ACC112 (cell line): ENCODE measurements around the gene MDP1.
A peak's percentile ranks its signal among the peaks of the same experiment; 100 is the strongest.
"Not testable (repeated sequence)": the region's sequence is repeated elsewhere in the genome, so short reads cannot be mapped to it uniquely, and the experiment has no call there.

Source experiments
- H2AFZ ChIP-seq: fragments of 200-600 bp; sonication (generic); one replicate; pipeline ENCODE4 v1.6.0; 2017; ENCODE audit warnings: antibody characterized with exemption, low read length; ENCODE audit not compliant: unreplicated experiment
- H3K27ac ChIP-seq: fragments of 200-600 bp; sonication (generic); 2 replicates; pipeline ENCODE4 v1.5.1; 2014; ENCODE audit warnings: low read depth, mild to moderate bottlenecking, antibody characterized with exemption, low read length, moderate library complexity
- H3K27me3 ChIP-seq: fragments of 200-600 bp; sonication (generic); 2 replicates; pipeline ENCODE4 v1.6.1; 2014; ENCODE audit warnings: mild to moderate bottlenecking, antibody characterized with exemption, low read length, moderate library complexity, mixed read lengths; ENCODE audit not compliant: insufficient read depth
- H3K36me3 ChIP-seq: fragments of 200-600 bp; sonication (generic); 2 replicates; pipeline ENCODE4 v1.6.1; 2016; ENCODE audit warnings: mild to moderate bottlenecking, antibody characterized with exemption, low read length, moderate library complexity, mixed read lengths; ENCODE audit not compliant: insufficient read depth
- H3K4me1 ChIP-seq: fragments of 200-600 bp; sonication (generic); one replicate; pipeline ENCODE4 v1.6.1; 2016; ENCODE audit warnings: low read length, mixed read lengths; ENCODE audit not compliant: insufficient read depth, unreplicated experiment, control insufficient read depth
- H3K4me3 ChIP-seq: fragments of 200-600 bp; sonication (generic); 2 replicates; pipeline ENCODE4 v1.5.1; 2014; ENCODE audit warnings: mild to moderate bottlenecking, low read depth, low read length
- H3K79me2 ChIP-seq: fragments of 200-600 bp; sonication (generic); one replicate; pipeline ENCODE4 v1.6.0; 2016; ENCODE audit warnings: low read length; ENCODE audit not compliant: control insufficient read depth, unreplicated experiment, insufficient read depth

Gene MDP1

GRCh38 chr14:24226473-24226872 is 10.6 kb upstream of the MDP1 start:
- Histone ChIP-seq H3K27me3 (no peaks in the 10 kb centered on the region), H3K27ac (0 out of 2 replicates have a peak overlapping the region, but pooled peaks have one; percentile 16), H3K79me2 (peaks cover 75% of the 10 kb centered on the region), H3K36me3 (peaks cover 8% of the 10 kb centered on the region; the same call in 1 of the 2 replicates), H3K4me3 (no peak overlapping the region), H3K4me1 (peaks cover 34% of the 10 kb centered on the region), H2AFZ (no peak overlapping the region)

DNA sequence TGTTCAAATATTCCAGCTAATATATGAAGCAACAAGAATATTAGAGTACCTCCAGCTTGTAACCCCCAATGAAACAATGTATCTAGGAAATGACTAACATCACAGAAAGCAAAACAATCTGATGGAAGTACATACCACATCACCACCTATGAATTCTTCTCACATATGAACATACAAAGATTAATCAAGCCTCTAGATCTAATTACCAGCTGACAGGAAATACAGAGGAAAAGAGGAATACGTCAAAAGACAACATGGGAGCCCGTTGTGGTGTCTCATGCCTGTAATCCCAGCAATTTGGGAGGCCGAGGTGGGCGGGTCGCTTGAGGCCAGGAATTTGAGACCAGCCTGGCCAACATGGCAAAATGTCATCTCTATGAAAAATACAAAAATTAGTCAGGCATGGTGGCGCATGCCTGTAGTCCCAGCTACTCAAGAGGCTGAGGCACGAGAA is 8.8 kb upstream of the MDP1 start:
- H3K4me3 ChIP-seq, result peak overlapping the region; percentile 15; the same call in 1 of the 2 replicates
- peaks cover 27% of the 10 kb centered on the region for H3K4me1 ChIP-seq
- H3K79me2 ChIP-seq, result peaks cover 76% of the 10 kb centered on the region
- H3K36me3 ChIP-seq, result peaks cover 8% of the 10 kb centered on the region; the same call in 1 of the 2 replicates
- H3K27me3 ChIP-seq, result no peaks in the 10 kb centered on the region
- peak overlapping the region; percentile 80 for H3K27ac ChIP-seq
- H2AFZ ChIP-seq, result peak overlapping the region; percentile 0

DNA sequence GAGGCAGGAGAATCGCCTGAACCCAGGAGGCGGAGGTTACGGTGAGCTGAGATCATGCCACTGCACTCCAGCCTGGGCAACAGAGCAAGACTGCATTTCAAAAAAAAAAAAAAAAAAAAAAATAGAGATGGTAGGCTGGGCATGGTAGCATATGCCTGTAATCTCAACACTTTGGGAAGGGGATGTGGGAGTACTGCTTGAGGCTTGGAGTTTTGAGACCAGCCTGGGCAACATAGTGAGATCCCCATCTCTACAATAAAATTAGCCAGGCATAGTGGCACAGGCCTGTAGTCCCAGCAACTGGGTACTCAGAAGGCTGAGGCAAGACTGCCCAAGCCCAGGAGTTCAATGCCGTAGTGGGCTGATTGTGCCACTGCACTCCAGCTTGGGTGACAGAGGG is 7.1 kb upstream of the MDP1 start:
- not testable (repeated sequence) for H3K27me3 ChIP-seq, H3K4me3 ChIP-seq, H3K27ac ChIP-seq, H3K36me3 ChIP-seq, H2AFZ ChIP-seq
- Histone ChIP-seq H3K4me1 (peaks cover 27% of the 10 kb centered on the region), H3K79me2 (peaks cover 65% of the 10 kb centered on the region)

DNA sequence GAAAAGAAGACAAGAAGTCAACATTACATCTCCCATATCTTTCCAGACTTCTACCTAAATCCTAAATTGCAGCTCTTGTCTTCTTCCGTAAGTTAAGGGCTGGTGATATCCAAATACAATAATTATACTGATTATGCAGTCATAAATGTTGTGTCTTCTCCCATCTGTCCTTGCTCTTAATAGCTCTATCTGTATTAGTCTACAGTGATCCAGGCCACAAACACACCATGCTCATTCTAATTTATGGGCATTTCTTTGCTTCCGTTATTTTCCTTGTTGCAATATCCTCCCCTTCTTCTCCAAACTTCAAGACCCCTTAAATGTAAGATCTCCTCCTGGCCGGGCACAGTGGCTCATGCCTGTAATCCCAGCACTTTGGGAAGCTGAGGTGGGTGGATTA is 3.7 kb upstream of the MDP1 start:
- no peaks in the 10 kb centered on the region for H3K27me3 ChIP-seq
- H3K4me3 ChIP-seq, result no peak overlapping the region
- no peaks in the 10 kb centered on the region for H3K36me3 ChIP-seq
- H2AFZ ChIP-seq, result no peak overlapping the region
- no peak overlapping the region for H3K27ac ChIP-seq
- H3K4me1 ChIP-seq, result peaks cover 7% of the 10 kb centered on the region
- H3K79me2 ChIP-seq, result peaks cover 32% of the 10 kb centered on the region

DNA sequence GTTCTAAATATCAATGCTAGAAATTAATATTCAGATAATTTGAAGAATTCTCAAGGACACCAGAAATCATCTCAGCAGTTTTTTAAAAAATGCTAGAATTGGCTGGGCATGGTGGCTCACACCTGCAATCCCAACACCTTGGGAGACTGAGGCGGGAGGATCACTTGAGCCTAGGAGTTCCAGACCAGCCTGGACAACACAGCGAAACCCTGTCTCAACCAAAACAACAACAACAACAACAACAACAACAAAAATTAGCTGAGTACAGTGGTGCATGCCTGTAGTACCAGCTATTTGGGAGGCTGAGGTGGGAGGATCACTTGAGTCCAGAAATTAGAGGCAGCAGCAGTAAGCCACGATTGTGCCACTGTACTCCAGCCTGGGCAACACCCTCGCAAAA is 3.2 kb upstream of the MDP1 start:
- no peak overlapping the region for H3K4me3 ChIP-seq
- H3K79me2 ChIP-seq, result peaks cover 27% of the 10 kb centered on the region
- H3K27me3 ChIP-seq, result no peaks in the 10 kb centered on the region
- H3K4me1 ChIP-seq, result peaks cover 5% of the 10 kb centered on the region
- no peaks in the 10 kb centered on the region for H3K36me3 ChIP-seq
- no peak overlapping the region for H3K27ac ChIP-seq
- H2AFZ ChIP-seq, result no peak overlapping the region

- H2AFZ ChIP-seq, H3K4me3 ChIP-seq, H3K36me3 ChIP-seq, H3K27ac ChIP-seq, H3K27me3 ChIP-seq: not testable (repeated sequence)
- H3K4me1 ChIP-seq, result peaks cover 10% of the 10 kb centered on the region
- peaks cover 22% of the 10 kb centered on the region for H3K79me2 ChIP-seq
Observed at GRCh38 chr14:24216876-24217275, 1.0 kb upstream of the MDP1 start.

- Histone ChIP-seq H3K4me3 (peak overlapping the region; percentile 94), H3K79me2 (peaks cover 27% of the 10 kb centered on the region), H3K27ac (peak overlapping the region; percentile 20)
Observed at GRCh38 chr14:24216345-24216699, 456 bp upstream of the MDP1 start.

DNA sequence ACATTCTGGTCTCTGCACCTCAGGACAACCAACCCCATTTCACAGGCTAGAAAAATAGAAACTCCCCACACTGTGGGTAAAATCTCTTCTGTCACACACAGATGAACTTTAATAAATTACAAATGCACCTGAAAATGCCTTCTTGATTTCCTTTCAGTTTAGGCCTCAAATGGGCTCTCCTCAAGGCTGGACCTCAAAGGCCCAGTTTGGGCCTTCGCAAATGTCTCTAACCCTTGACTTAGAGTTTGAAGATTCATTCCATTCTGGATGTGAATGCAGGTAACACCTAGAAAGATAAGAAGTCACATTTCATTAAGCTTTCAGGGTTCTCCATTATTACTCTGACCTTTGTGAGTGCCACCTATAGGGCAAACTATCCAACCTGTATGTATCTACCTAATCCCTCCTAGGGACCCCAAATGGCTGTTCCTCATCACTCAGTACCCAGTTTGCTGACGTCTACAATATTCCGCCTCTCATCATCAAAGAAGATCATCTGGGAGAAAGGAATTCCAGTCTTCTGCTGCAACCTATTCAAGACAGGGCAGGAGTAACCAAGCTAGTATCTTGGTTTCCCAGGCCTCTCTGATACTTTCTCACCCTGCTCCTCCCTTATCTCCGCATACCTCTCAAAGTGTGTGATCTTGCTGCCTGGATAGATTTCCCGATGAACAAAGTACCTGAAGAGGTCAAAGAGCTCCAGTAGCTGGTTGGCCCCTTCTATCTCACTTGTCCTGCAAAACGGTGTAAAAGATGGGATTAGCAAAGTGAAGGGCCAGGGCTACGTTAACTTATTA is 1.8 kb downstream of the MDP1 start:
- Histone ChIP-seq H2AFZ (peak overlapping the region; percentile 69), H3K36me3 (peaks cover 8% of the 10 kb centered on the region; the same call in 1 of the 2 replicates), H3K79me2 (peaks cover 10% of the 10 kb centered on the region), H3K4me1 (peaks cover 10% of the 10 kb centered on the region), H3K27ac (peak overlapping the region; percentile 96), H3K4me3 (peak overlapping the region; percentile 93), H3K27me3 (no peaks in the 10 kb centered on the region)

More at GRCh38 chr14:24216345-24216699, 456 bp upstream of the MDP1 start:
- Histone ChIP-seq H3K27me3 (no peaks in the 10 kb centered on the region), H2AFZ (no peak overlapping the region), H3K36me3 (no peaks in the 10 kb centered on the region), H3K4me1 (peaks cover 10% of the 10 kb centered on the region)

DNA sequence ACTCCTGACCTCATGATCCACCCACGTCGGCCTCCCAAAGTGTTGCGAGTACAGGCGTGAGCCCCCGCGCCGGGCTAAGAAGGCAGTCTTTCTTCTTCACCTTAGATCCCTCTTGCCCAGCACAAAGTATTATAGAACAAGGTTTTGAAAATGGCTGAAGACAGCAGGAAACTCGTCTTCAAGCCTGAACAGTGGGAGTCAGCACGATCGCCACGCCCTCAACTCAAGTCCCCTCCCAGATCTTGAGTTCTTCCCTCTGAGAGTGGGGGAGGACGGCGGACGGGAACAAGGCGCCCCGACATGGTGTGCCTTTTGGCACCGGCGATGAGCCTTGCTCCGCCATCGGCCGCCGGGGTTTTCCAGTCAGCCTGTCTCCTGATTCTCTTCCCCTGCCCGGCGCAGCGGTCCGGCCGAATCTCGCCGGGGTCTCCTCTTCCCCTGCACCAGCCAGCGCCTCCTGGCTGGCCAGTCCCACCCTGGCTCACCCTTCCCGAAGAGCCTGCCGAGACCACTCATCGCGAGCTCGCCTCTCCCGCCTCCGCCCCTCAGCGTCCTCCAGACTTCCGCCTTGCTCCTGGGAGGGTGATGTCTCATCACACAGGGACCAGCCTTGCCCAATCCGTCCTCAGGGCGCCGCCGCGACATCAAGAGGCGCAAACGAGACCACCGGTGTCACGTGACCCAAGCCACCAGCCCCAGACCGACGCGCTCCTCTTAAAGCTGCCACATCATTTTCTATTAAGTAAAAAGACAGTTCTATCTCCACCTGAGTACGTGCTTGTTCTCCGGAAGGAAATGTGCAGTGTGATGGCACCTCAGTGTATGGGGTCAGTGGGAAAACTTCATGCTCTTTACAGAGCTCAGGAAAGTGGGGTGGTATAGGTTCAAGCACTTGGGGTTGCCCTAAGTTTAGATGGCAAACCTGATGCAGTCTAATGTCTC is 2.7 kb downstream of the MDP1 start, which contains the start of gene CHMP4A:
Gene CHMP4A, minus strand, starts transcription at position 565 of the 942 bp plus-strand sequence. Its CDS starts 49 bp downstream, at position 516.
- peak within 1 kb of the TSS; percentile 96 for H3K27ac ChIP-seq

GRCh38 chr14:24211311-24211710 is 4.6 kb downstream of the MDP1 start:
- Histone ChIP-seq H3K27ac (no peak overlapping the region), H2AFZ (no peak overlapping the region), H3K27me3 (no peaks in the 10 kb centered on the region), H3K36me3 (peaks cover 25% of the 10 kb centered on the region), H3K79me2 (peaks cover 10% of the 10 kb centered on the region), H3K4me3 (no peak overlapping the region), H3K4me1 (peaks cover 10% of the 10 kb centered on the region)

More for the DNA sequence above, 2.7 kb downstream of the MDP1 start, which contains the start of gene CHMP4A:
- Histone ChIP-seq H3K27me3 (no peaks in the 10 kb centered on the region), H3K4me3 (peak within 1 kb of the TSS; percentile 93), H2AFZ (peak within 1 kb of the TSS; percentile 75), H3K4me1 (peaks cover 10% of the 10 kb centered on the region), H3K36me3 (peaks cover 11% of the 10 kb centered on the region), H3K79me2 (peaks cover 10% of the 10 kb centered on the region)
